ENCODE results near the gene ZFYVE28.

ZFYVE28 gene

DNA sequence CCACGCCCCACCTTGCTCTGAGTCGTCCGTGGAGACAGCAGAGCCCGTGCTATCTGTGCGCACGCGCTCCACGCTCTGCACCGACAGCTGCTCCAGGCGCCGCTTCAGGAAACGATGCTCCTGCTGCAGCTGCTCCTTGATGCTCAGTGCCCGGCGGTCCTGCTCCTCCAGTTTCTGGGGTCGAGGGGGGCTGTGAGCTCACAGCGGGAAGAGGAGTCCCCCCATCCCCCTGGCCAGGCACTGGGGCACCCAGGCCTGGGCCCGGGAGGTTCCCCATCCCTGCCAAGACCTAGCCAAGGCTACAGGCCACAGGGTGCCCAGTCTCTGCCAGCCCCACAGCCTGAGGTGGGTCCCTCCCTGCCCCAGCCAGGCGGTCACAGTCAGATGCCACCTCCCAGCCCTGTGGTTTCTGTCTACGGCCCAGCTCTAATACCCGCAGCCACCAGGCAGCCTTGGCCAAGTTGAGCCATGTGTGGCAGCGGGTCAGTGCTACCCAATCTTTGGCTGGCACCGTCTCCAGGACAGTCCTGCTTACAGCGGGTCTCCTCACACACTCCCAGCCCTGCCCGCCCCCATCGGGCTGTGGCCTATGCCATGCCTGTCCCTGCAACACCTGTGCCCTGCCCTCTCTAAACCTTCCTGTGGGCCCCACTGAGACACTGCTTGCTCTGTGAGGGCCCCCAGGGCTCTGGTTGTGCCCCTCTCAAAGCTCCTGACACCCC, 167.2 kb downstream of the ZFYVE28 start:
- no peak for DNase-seq (ENCODE audit: extremely low spot score)
- POLR2A ChIA-PET: interaction anchor here (1.0 to 1.6 kb wide), 3 partner anchors 9 to 11 kb away, joined by 3 to 6 read pairs (median 3); partner anchors contain the start of gene MXD4

DNA sequence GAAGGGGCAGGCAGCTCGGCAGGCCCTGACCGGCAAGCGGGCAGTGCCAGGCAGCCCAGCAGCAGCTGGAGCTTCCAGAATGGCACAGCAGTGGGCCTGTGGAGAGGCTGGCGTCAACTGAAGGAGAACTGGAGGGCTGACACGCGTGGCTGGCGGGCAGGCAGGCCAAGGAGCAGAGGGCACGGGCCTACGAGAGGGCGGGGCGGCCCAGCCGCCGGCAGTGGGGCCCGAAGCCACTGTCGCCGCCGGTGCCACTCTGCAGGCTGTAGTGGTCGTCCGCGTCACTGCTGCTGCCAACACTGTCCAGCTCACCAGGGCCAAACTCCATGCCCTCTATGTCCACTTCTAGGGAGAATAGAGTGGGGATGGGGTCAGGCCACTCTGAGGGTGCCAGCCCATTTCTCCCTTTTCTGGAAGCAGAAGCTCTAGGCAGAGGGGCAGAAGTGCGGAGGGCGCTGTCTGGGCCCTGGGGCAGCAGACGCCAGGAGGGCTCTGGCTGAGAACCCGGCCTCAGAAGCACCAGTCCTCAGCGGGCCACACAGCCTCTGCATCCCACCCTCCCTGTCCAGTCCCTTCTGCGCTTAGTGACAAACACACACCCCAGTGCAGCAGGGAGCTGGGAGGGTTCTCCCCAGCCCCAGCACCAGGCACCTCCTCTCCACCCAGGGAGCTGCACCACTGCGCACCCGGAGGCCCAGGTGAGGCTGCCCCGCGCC, 167.9 kb downstream of the ZFYVE28 start:
- DNase-seq (ENCODE audit: extremely low spot score): no peak
- TF ChIP-seq CTBP1 (IDR thresholded peaks at IDR 0.05; ENCODE audit: borderline replicate concordance) (no peak), BHLHE40 (IDR thresholded peaks at IDR 0.05; ENCODE audit: borderline replicate concordance) (no peak), FOXK2 (IDR thresholded peaks at IDR 0.05) (no peak), L3MBTL2 (conservative IDR thresholded peaks at IDR 0.05) (no peak), NFRKB (IDR thresholded peaks at IDR 0.05) (no peak), ELF4 (IDR thresholded peaks at IDR 0.05) (no peak), ARNT (IDR thresholded peaks at IDR 0.05) (no peak), SP1 (IDR thresholded peaks at IDR 0.05) (no peak), LEF1 (IDR thresholded peaks at IDR 0.05; ENCODE audit: borderline replicate concordance) (no peak), HDGF (IDR thresholded peaks at IDR 0.05; ENCODE audit: borderline replicate concordance) (no peak), TARDBP (IDR thresholded peaks at IDR 0.05) (no peak), FOXA1 (IDR thresholded peaks at IDR 0.05) (no peak), ZNF384 (IDR thresholded peaks at IDR 0.05) (no peak), SUZ12 (IDR thresholded peaks at IDR 0.05) (no peak), FOXM1 (IDR thresholded peaks at IDR 0.05; ENCODE audit: borderline replicate concordance) (no peak)
- TF ChIP-seq, protein P1, sequence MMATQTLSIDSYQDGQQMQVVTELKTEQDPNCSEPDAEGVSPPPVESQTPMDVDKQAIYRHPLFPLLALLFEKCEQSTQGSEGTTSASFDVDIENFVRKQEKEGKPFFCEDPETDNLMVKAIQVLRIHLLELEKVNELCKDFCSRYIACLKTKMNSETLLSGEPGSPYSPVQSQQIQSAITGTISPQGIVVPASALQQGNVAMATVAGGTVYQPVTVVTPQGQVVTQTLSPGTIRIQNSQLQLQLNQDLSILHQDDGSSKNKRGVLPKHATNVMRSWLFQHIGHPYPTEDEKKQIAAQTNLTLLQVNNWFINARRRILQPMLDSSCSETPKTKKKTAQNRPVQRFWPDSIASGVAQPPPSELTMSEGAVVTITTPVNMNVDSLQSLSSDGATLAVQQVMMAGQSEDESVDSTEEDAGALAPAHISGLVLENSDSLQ (IDR thresholded peaks at IDR 0.05): no peak
- ChIA-PET POLR2A (interaction anchor here (1.6 kb wide), 1 partner anchor 12 kb away, joined by 6 read pairs; the partner anchor contains the start of gene MXD4), CTCF (no interaction called here)

More for the DNA sequence above, 167.2 kb downstream of the ZFYVE28 start:
- TF ChIP-seq ELF4 (IDR thresholded peaks at IDR 0.05) (no peak), FOXM1 (IDR thresholded peaks at IDR 0.05; ENCODE audit: borderline replicate concordance) (no peak), SP1 (IDR thresholded peaks at IDR 0.05) (no peak), CTBP1 (IDR thresholded peaks at IDR 0.05; ENCODE audit: borderline replicate concordance) (no peak), FOXA1 (IDR thresholded peaks at IDR 0.05) (no peak), TARDBP (IDR thresholded peaks at IDR 0.05) (no peak), NFRKB (IDR thresholded peaks at IDR 0.05) (no peak), ARNT (IDR thresholded peaks at IDR 0.05) (no peak), HDGF (IDR thresholded peaks at IDR 0.05; ENCODE audit: borderline replicate concordance) (no peak), BHLHE40 (IDR thresholded peaks at IDR 0.05; ENCODE audit: borderline replicate concordance) (no peak), SUZ12 (IDR thresholded peaks at IDR 0.05) (no peak), L3MBTL2 (conservative IDR thresholded peaks at IDR 0.05) (no peak), LEF1 (IDR thresholded peaks at IDR 0.05; ENCODE audit: borderline replicate concordance) (no peak), FOXK2 (IDR thresholded peaks at IDR 0.05) (no peak), ZNF384 (IDR thresholded peaks at IDR 0.05) (no peak)
- TF ChIP-seq, protein P1 (IDR thresholded peaks at IDR 0.05): no peak
- CTCF ChIA-PET: no interaction called here

DNA sequence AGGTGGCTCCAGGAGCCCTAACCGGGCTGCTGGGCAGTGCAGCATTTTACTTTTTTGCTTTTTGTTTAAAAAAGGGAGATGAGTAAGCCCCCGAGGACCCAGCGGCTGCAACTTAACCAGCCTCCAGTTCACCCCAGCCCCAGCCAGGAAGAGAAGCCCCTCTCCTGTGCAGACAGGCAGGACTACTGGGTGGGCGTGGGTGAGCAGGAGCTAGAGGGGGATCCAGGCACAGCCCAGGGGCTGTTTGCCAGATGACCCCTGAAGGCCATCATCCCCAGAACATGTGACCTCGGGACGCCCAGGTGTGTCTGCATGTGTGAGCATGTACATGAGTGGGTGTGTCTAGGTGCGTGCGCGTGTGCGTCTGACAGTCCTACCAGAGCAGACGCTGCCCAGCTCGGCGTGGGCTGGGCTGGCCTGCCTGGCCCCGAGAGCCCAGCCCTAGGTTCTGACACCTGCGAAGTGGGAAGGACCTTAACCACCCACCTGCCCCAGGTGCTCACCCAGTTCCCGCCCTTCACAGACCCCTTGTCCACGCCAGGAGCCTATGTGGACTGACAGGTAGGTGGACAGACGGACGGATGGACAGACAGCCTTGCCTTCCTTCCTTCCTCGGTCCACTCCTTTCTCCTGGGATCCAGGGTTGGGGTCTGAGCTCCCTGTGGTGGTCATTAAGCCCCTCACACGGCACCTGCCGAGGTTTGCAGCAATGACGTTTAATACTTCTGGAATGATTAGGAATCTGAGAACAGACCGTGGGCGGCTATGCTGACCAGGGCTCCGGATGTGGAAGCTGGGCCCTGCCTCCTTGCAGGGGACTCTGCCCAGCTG, 168.7 kb downstream of the ZFYVE28 start:
- ChIA-PET POLR2A (interaction anchor here (0.6 kb wide), 1 partner anchor 13 kb away, joined by 3 read pairs; no protein-coding TSS in a partner anchor), CTCF (no interaction called here)
- TF ChIP-seq CTBP1 (IDR thresholded peaks at IDR 0.05; ENCODE audit: borderline replicate concordance): no peak
- TF ChIP-seq FOXM1 (IDR thresholded peaks at IDR 0.05; ENCODE audit: borderline replicate concordance): no peak
- TF ChIP-seq LEF1 (IDR thresholded peaks at IDR 0.05; ENCODE audit: borderline replicate concordance): no peak
- TF ChIP-seq NFRKB (IDR thresholded peaks at IDR 0.05): no peak
- TF ChIP-seq HDGF (IDR thresholded peaks at IDR 0.05; ENCODE audit: borderline replicate concordance): no peak
- no peak for TF ChIP-seq TARDBP (IDR thresholded peaks at IDR 0.05)
- TF ChIP-seq ZNF384 (IDR thresholded peaks at IDR 0.05): no peak
- no peak for TF ChIP-seq L3MBTL2 (conservative IDR thresholded peaks at IDR 0.05)
- TF ChIP-seq, protein P1 (IDR thresholded peaks at IDR 0.05): no peak
- no peak for TF ChIP-seq BHLHE40 (IDR thresholded peaks at IDR 0.05; ENCODE audit: borderline replicate concordance)
- no peak for TF ChIP-seq SUZ12 (IDR thresholded peaks at IDR 0.05)
- TF ChIP-seq ARNT (IDR thresholded peaks at IDR 0.05): no peak
- TF ChIP-seq SP1 (IDR thresholded peaks at IDR 0.05): no peak
- no peak for TF ChIP-seq FOXK2 (IDR thresholded peaks at IDR 0.05)
- TF ChIP-seq ELF4 (IDR thresholded peaks at IDR 0.05): no peak
- no peak for TF ChIP-seq FOXA1 (IDR thresholded peaks at IDR 0.05)
- no peak for DNase-seq (ENCODE audit: extremely low spot score)

DNA sequence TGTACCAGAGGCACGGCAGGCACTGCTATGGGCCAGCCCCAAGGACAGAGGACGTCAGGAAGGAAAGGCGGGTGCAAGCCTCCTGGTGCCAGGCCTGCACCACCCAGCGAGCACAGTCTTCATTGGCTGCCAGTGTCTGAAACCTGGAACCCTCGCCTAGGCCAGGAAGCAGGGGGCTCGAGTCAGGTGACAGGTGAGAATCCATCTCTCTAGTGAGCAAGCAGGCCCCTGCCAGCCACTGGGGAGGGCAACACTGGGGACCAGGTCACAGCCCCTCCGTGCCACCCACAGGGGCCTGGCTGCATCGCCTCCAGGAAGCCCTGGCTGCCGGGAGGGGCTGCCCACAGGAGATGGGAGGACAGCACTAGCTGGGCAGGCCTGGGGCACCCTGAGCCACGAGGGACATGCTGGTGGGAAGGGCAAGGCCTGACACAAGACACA, 169.6 kb downstream of the ZFYVE28 start:
- CTCF ChIA-PET: no interaction called here
- POLR2A ChIA-PET: interaction anchor here (1.0 to 1.1 kb wide), 2 partner anchors 8 to 13 kb away, joined by 4 to 5 read pairs; partner anchors contain the start of gene MXD4
- TF ChIP-seq ELF4 (IDR thresholded peaks at IDR 0.05) (no peak), BHLHE40 (IDR thresholded peaks at IDR 0.05; ENCODE audit: borderline replicate concordance) (no peak), SUZ12 (IDR thresholded peaks at IDR 0.05) (no peak), LEF1 (IDR thresholded peaks at IDR 0.05; ENCODE audit: borderline replicate concordance) (no peak), FOXM1 (IDR thresholded peaks at IDR 0.05; ENCODE audit: borderline replicate concordance) (no peak), TARDBP (IDR thresholded peaks at IDR 0.05) (no peak), SP1 (IDR thresholded peaks at IDR 0.05) (no peak), NFRKB (IDR thresholded peaks at IDR 0.05) (no peak), L3MBTL2 (conservative IDR thresholded peaks at IDR 0.05) (no peak), FOXK2 (IDR thresholded peaks at IDR 0.05) (no peak), FOXA1 (IDR thresholded peaks at IDR 0.05) (no peak), HDGF (IDR thresholded peaks at IDR 0.05; ENCODE audit: borderline replicate concordance) (no peak), ARNT (IDR thresholded peaks at IDR 0.05) (no peak), CTBP1 (IDR thresholded peaks at IDR 0.05; ENCODE audit: borderline replicate concordance) (no peak), ZNF384 (IDR thresholded peaks at IDR 0.05) (no peak)
- TF ChIP-seq, protein P1 (IDR thresholded peaks at IDR 0.05): no peak
- DNase-seq (ENCODE audit: extremely low spot score): no peak

Data from HEK293T (cell line).